Neural crest cell (in vitro differentiated cells): ENCODE data around the gene C11orf98. TPM values are rescaled to one million over a fixed set of nuclear protein-coding genes. Genes with fewer than 3 reads are reported as not detected.
"Not testable (repeated sequence)": the region's sequence is repeated elsewhere in the genome, so short reads cannot be mapped to it uniquely, and the experiment has no call there.

Experiments used
- DNase-seq: peaks from one replicate; pipeline ENCODE4 v3.0.0; 2021; ENCODE audit warnings: low read depth, mixed read lengths, low spot score
- H3K27ac Mint-ChIP-seq: one replicate; pipeline ENCODE4 v1.8.0; 2021; ENCODE audit warnings: mild to moderate bottlenecking, mixed read lengths; ENCODE audit not compliant: unreplicated experiment
- H3K27me3 Mint-ChIP-seq: 2 replicates; pipeline ENCODE4 v1.8.0; 2021; ENCODE audit warnings: low read depth, mild to moderate bottlenecking, mixed read lengths
- H3K36me3 Mint-ChIP-seq: 2 replicates; pipeline ENCODE4 v1.8.0; 2021; ENCODE audit warnings: low read depth, mild to moderate bottlenecking, mixed read lengths
- H3K4me1 Mint-ChIP-seq: 2 replicates; pipeline ENCODE4 v1.8.0; 2021; ENCODE audit warnings: mixed read lengths
- H3K4me3 Mint-ChIP-seq: one replicate; pipeline ENCODE4 v1.8.0; 2021; ENCODE audit warnings: mild to moderate bottlenecking, mixed read lengths
- H3K9me3 Mint-ChIP-seq: 2 replicates; pipeline ENCODE4 v1.8.0; 2021; ENCODE audit warnings: mixed read lengths
- total RNA-seq: library from RNA; stranded (reverse); gene quantifications from 2 replicates; pipeline ENCODE4 v1.2.1, GENCODE V29; 2021
- TF ChIP-seq, protein P1 (sequence below): fragments of 200-600 bp; sonication (generic); conservative IDR thresholded peaks from 2 replicates; pipeline ENCODE4 v1.5.0; 2021; ENCODE audit warnings: antibody characterized with exemption, mild to moderate bottlenecking

The C11orf98 gene
- total RNA-seq, 1 donor from 2014 or later, result 97.4 TPM

DNA sequence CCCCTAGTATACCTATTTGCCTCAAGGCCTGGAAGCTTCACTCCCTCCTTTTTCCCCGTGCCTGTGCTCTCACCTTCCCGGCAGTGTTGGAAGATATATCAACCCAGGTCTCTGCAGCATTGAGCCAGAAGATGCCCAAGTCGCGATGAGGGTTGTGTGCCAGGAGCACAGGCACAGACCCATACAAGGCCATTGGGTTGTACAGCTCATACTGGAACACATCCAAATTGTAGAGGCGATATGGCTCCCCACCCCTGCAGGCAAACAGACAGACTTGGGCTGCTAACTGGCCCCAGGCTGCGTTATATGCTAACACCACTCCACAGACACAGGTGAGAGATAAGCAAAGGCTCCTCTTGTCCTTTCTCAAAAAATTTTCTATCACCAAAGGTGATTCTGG lies 32.5 kb downstream of the C11orf98 start:
- peaks cover 27% of the 10 kb centered on the region for H3K36me3 Mint-ChIP-seq

DNA sequence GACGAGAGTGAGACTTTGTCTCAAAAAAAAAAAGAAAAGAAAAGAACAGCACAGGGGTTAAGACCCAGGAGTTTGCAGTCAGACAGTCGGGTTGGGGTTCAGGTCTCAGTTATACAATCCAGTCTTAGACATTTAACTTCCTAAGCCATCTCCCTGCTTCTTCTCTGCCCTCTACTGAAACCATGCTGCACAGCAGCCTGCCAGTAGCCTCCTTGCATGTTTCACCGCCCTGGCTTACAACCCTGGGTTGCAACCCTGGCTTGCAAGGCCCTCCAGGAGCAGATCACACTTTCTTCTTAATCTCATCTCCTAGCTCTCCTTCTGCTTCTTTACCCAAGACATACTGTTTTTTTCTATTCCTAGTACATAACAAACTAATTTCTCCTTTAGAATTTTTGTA lies 37.3 kb downstream of the C11orf98 start:
- Mint-ChIP-seq H3K27me3 (no peaks in the 10 kb centered on the region), H3K36me3 (peaks cover 30% of the 10 kb centered on the region), H3K27ac (no peak overlapping the region), H3K4me1 (no peaks in the 10 kb centered on the region), H3K4me3 (no peak overlapping the region), H3K9me3 (no peaks in the 10 kb centered on the region)
- DNase-seq, result no peak
- TF ChIP-seq, protein P1, sequence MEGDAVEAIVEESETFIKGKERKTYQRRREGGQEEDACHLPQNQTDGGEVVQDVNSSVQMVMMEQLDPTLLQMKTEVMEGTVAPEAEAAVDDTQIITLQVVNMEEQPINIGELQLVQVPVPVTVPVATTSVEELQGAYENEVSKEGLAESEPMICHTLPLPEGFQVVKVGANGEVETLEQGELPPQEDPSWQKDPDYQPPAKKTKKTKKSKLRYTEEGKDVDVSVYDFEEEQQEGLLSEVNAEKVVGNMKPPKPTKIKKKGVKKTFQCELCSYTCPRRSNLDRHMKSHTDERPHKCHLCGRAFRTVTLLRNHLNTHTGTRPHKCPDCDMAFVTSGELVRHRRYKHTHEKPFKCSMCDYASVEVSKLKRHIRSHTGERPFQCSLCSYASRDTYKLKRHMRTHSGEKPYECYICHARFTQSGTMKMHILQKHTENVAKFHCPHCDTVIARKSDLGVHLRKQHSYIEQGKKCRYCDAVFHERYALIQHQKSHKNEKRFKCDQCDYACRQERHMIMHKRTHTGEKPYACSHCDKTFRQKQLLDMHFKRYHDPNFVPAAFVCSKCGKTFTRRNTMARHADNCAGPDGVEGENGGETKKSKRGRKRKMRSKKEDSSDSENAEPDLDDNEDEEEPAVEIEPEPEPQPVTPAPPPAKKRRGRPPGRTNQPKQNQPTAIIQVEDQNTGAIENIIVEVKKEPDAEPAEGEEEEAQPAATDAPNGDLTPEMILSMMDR, result no peak

More for the DNA sequence above, 32.5 kb downstream of the C11orf98 start:
- no peaks in the 10 kb centered on the region for H3K9me3 Mint-ChIP-seq
- H3K27ac Mint-ChIP-seq, result peak overlapping the region; percentile 13
- H3K4me1 Mint-ChIP-seq, result no peaks in the 10 kb centered on the region
- TF ChIP-seq, protein P1, result no peak
- DNase-seq, result no peak
- no peaks in the 10 kb centered on the region for H3K27me3 Mint-ChIP-seq
- H3K4me3 Mint-ChIP-seq, result no peak overlapping the region

DNA sequence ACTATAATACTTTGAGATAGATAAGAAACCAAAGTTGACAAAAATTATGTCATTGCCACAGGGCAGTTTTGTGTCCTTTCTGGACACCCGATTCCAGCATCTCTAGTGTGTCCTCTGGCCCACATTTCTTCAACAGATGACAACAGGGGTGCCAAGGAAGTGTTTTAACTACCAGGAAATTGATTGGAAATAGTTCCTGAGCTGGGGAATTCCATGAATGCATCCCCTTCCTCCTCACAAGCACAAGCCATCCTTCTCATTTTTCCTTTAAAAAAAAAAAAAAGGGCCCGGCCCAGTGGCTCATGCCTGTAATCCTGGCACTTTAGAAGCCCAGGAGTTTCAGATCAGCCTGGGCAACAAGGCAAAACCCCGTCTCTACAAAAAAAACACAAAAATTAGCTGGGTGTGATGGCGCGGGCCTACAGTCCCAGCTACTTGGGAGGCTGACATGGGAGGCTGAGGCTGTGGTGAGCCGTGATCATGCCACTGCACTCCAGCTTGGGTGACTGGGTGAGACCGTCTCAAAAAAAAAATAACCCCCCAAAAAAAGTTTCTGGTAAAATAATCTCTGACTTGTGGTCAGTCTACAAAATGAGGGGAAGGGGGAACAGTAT lies 42.4 kb downstream of the C11orf98 start:
- peaks cover 24% of the 10 kb centered on the region for H3K36me3 Mint-ChIP-seq
- TF ChIP-seq, protein P1, result no peak
- DNase-seq, result no peak
- H3K9me3 Mint-ChIP-seq, result no peaks in the 10 kb centered on the region
- peaks cover 26% of the 10 kb centered on the region for H3K4me1 Mint-ChIP-seq
- peaks cover 2% of the 10 kb centered on the region for H3K27me3 Mint-ChIP-seq
- peak overlapping the region; percentile 88 for H3K4me3 Mint-ChIP-seq
- H3K27ac Mint-ChIP-seq, result peak overlapping the region; percentile 98

DNA sequence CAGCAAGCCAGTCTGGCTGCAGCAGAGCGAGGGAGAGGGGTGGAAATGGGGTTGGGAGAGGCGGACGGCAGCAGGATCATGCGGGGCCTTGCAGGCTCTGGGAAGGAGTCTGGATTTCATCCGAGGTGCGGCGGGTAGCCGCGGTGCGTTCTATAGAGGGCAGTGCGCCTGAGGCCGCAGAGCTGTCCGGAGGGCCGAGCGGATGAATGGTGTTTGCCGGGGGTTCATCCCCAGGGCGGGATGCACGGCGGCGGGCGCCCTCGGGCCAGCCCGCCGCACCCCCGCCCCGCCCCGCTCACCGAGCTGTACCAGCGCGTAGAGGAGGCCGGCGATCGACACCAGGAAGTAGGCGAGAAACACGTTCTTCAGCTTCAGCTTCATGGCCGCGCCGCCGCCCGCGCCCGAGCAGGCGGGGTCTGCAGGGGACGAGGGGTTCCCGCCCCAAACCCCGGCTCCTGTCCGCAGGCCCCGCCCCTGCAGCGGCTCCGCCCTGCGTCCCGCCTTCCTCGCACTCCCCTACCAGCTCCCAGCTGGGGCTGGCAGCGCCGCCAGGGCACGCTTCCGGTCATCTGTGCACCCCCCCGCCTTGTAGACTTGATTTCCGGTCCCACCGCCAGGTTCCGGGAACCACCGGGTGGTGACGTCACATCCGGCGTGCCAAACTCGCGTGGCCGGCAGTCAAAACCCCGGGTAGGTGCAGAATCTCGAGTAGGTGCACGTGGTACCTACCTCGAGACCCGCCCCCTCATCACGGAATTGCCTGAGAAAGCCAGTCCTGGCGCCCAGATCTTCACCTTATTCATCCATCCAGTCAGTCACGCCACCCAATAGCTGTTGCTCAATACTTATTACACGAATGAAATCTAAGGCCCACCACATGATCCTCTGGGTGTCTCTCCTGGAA lies 43.2 kb downstream of the C11orf98 start, which contains the start of gene B3GAT3:
TSS of gene B3GAT3 (minus strand) at position 420 of the 904 bp plus-strand sequence. CDS start at position 381, 39 bp downstream.
- H3K4me3 Mint-ChIP-seq, result peak within 1 kb of the TSS; percentile 100
- TF ChIP-seq, protein P1, result peak; percentile 36
- peaks cover 20% of the 10 kb centered on the region for H3K36me3 Mint-ChIP-seq
- peaks cover 26% of the 10 kb centered on the region for H3K4me1 Mint-ChIP-seq
- H3K27ac Mint-ChIP-seq, result peak within 1 kb of the TSS; percentile 99
- peak; percentile 94 for DNase-seq
- H3K9me3 Mint-ChIP-seq, result no peaks in the 10 kb centered on the region
- H3K27me3 Mint-ChIP-seq, result peaks cover 2% of the 10 kb centered on the region

DNA sequence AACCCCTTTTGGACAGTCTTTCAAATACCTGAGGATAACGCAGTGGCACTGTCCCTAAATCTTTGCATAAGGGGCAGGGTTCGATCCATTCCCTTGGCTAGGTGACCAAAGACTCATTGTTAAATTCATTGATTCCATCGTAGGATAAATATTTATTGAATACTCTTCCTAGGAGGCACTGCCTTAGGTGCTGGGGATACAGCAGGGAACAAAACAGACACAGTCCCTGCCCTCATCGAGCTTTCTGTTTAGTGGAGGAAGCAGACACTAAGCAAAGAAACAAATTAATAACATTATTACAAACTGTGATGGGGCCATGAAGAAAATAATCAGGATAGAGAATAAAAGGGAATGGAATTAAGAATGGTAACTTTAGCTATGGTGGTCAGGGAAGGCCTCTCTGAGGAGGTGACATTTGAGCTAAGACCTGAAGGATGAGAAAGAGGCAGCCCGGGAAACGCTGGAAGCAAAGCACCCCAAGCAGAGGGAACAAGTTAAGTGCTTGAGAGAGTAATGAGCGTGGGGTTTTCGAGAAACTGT lies 43.9 kb downstream of the C11orf98 start:
- Mint-ChIP-seq H3K36me3 (peaks cover 19% of the 10 kb centered on the region), H3K4me3 (peak overlapping the region; percentile 100), H3K9me3 (no peaks in the 10 kb centered on the region), H3K27me3 (peaks cover 2% of the 10 kb centered on the region), H3K27ac (peak overlapping the region; percentile 99), H3K4me1 (peaks cover 26% of the 10 kb centered on the region)
- no peak for DNase-seq
- TF ChIP-seq, protein P1, result no peak

DNA sequence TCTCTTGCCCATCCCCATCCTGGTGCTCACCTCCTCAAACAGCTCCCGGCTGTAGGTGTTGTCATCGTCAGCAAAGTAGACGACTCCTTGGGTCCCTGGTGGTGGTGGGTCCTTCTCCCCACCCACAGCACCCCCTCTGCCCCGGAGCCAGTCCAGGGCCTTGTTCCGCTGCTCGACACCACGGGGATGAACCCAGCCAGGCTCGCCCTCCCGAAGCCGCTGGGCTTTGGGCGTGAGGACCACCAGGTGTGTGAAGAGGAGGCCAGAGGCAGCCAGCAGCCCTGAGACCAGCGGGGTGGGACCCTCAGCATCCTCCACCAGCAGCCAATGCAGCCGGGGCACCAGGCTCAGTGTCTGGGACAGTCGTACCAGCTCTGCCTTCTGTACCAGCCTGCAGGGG lies 48.1 kb downstream of the C11orf98 start:
- H3K4me3 Mint-ChIP-seq, H3K36me3 Mint-ChIP-seq, H3K9me3 Mint-ChIP-seq: not testable (repeated sequence)

More for the DNA sequence above, 48.1 kb downstream of the C11orf98 start:
- H3K27me3 Mint-ChIP-seq, DNase-seq, H3K27ac Mint-ChIP-seq: not testable (repeated sequence)
- peaks cover 27% of the 10 kb centered on the region for H3K4me1 Mint-ChIP-seq
